Measurements from ENCODE around the gene FHIP2A.
"Not testable (repeated sequence)": the region's sequence is repeated elsewhere in the genome, so short reads cannot be mapped to it uniquely, and the experiment has no call there.

FHIP2A gene

GRCh38 chr10:114816308-114816707 lies 5.3 kb upstream of the FHIP2A start:
- no peak for DNase-seq

DNA sequence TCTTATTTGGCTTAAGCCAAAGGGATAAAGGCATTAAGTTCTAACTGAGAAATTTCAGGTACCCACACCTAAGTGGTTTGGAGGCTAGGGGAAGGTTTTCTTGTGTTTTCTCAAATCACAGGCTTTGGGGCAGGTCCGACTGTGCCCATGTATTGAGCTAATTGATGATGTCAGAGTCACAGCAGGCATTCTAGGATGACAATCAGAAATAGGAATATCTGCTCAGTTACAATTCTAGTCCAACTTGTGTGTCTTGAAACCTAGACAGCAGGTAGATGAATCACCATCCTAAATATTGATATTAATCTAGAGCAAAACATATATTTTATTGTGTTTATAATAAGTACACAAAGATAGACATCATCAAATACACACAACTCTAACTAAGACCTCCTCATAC lies 2.3 kb upstream of the FHIP2A start:
- no peak for DNase-seq

- DNase-seq: no peak
Measured at GRCh38 chr10:114821915-114822443, 399 bp downstream of the FHIP2A start.

DNA sequence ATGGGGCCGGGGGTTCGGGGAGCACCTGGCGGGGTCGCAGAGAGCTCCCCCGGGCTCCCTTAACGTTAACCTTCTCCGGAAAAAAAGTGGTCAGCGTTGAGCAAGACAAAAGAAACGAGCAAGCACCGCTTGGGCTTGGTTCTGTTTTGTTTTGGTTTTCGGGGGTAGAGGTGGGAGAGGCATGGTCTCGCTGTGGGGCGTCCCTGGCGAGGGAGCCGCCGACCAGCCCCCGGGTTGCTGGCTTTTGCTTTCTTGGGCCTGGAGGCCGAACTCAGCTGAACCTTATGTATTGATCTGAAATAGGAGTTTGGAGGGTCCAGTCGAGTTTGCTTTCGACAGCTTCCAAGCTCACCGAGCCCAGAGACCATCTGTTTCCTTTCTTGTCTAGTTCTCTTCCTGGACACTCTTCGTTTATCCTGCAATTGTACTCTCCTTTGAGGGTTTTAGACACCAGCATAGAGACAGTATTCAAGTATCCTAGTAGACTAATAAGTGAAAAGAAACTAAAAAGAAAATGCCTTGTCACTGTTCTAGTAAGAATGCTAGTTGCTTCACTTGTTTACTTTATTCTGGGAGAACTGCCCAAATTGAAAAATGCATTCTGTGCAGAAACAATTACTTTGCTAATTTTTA lies 980 bp downstream of the FHIP2A start:
- no peak for DNase-seq

DNA sequence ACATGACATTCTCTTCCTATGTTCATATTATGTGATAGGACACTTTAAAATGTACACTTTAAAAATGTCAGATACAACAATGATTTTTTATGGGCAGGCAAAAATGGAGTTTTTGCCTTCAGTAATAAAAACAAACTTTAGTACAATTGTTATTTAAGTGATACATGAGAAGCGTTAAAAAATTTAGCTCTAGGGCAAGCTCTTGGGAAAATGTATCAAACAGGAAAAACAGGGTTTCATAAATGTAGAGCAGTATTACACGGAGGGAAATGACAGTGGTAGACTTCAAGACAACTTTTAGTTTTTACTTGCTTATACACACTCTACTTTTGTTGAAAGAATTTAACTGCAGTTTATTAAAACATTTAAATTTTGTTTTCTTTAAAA lies 1.5 kb downstream of the FHIP2A start:
- DNase-seq: no peak

DNA sequence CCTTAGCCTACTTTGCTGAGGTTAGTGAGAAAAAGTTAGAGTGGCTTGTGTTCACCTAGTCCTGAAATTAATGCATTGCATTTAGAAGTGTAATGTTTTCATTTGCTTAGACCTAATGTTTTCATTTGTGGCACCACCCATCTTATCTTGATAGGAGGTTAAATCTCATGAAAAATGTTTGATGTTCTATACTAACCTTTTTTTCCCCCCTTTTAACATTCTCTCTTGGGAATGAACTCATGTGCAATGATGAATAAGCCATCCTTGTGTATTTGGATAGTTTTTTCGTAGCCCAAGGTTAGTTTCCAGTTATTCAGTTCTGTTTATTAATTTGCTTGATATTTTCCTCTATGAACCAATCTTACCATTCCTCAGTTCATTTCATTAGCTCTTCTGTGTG lies 2.8 kb downstream of the FHIP2A start:
- no peak for DNase-seq

GRCh38 chr10:114825513-114826253 lies 4.1 kb downstream of the FHIP2A start:
- DNase-seq: peak; percentile 95

DNA sequence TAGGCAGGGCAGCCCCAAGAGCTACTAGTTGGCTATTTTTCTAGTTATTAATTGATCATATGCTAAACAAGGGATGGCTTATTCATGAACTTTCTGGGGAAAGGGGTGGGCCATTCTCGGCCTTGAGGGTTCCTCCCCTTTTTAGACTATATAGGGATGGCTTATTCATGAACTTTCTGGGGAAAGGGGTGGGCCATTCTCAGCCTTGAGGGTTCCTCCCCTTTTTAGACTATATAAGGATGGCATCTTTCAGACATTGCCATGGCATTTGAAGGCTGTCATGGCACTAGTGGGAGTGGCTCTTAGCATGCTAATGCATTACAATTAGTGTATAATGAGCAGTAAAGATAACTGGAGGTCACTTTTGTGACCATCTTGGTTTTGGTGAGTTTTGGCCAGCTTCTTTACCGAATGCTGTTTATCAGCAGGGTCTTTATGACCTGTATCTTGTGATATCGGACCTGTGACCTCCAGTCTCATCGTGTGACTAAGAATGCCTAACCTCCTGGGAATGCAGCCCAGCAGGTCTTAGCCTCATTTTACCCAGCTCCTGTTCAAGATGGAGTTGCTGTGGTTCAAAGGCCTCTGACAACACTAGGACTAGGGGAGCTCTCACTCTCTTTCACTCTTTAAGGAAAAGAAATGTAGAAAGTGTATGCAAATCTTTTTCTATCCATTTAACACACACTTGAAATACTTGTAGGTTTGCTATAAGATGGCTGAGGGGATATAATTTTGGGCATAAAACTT lies 7.8 kb downstream of the FHIP2A start:
- no peak for DNase-seq

GRCh38 chr10:114831186-114831867 lies 9.7 kb downstream of the FHIP2A start:
- DNase-seq: no peak

- DNase-seq: no peak
Measured at GRCh38 chr10:114837690-114838089, 16.1 kb downstream of the FHIP2A start.

- no peak for DNase-seq
Measured at GRCh38 chr10:114839901-114840300, 18.3 kb downstream of the FHIP2A start.

- DNase-seq: no peak
Measured at GRCh38 chr10:114845978-114846693, 24.6 kb downstream of the FHIP2A start.

GRCh38 chr10:114847517-114847916 lies 25.9 kb downstream of the FHIP2A start:
- DNase-seq: not testable (repeated sequence)

GRCh38 chr10:114849674-114850073 lies 28.1 kb downstream of the FHIP2A start:
- no peak for DNase-seq

- no peak for DNase-seq
Measured at GRCh38 chr10:114850126-114850525, 28.5 kb downstream of the FHIP2A start.

DNA sequence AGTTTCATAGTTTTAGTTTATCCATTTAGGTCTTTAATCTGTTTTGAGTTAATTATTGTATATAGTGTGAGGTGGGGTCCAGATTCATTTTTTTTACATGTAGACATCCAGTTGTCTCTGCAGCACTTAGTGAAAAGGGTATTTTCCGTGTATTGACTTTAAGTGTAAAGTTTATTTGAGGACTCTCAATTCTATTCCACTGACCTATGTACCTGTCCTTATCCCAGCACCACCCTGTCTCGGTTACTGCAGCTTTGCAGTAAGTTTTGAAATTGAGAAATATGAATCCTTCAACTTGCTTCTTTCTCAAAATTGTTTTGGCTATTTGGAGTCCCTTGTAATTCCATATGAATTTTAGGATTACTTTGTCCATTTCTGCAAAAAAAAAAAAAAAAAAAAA lies 29.8 kb downstream of the FHIP2A start:
- no peak for DNase-seq

- no peak for DNase-seq
Measured at GRCh38 chr10:114852197-114852596, 30.6 kb downstream of the FHIP2A start.

DNA sequence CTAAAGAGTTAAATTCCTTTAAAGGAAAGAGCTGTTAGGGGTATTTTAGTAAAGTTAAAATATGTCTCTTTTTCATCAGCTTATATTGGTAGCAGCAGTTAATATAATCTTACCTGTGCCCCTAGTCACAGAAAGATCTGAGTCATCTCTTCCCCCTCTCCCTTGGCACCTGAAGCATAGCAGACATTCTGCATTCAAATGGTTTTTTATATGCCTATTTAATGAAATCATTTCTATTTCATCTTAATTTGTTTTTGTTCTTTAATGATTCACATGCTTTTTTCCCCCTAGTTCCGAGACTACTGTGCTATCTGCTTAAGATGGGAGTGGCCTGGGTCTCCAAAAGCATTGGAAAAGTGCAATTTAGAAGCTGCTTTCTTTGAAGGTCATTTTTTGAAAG lies 33.3 kb downstream of the FHIP2A start:
- no peak for DNase-seq

GRCh38 chr10:114855776-114856543 lies 34.4 kb downstream of the FHIP2A start:
- DNase-seq: no peak

DNA sequence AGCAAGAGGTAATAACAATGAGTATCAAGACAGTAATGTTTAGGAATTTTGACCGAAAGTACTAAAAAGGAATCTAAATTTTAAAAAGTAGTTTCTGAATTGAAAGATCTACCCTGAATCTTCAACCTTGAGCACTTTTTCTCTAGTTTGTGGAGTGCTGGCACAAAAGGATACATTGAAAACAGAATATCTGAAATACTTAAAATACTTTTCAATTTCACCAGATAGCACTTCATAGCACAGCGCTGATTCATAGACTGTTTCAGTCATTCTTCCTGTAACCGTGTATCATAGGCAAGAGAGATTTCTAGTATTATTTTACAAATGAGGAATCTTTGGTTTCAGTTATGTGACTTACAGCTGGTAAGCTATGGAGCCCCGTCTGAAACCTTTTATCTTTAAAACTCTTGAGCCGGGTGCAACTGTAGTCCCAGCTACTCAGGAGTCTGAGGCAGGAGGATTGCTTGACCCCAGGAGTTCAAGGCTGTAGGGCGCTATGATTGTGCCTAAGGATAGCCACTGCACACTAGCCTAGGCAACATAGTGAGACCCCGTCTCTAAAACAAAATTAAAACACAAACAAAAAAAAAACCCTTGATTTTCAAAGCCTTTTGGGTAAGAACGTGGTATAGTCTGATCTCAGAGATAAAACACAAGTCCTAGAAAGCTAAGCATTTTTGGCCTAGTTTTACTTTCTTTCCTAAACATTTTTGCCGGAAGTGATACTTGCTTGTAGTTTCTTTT lies 35.1 kb downstream of the FHIP2A start:
- DNase-seq: peak; percentile 62

GRCh38 chr10:114857288-114857565 lies 35.6 kb downstream of the FHIP2A start:
- not testable (repeated sequence) for DNase-seq
